ENCODE measurements around the gene STX8. TPM values are rescaled to one million over a fixed set of nuclear protein-coding genes. Genes with fewer than 3 reads are reported as not detected.

STX8 gene
- total RNA-seq, 2 donors from 2014 or later, result 46.6 to 72.4 TPM

DNA sequence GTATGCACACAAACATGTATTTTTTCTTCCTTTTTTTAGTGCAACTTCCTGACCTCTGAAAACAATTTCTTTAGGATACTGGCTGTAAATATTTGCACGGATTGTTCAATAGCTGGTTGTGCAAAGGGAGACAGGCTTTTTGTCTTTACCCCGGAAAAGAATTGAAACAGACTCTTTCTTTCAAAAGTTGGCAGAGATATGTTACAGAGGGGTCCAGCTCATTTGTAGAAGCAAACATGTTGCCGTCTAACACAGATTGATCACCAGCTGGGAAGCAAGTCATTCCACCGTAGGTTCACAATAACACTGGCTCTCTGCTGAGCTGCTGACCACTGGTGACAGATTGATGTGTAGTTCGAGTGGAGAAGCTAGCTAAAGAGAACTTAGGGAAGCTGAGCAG, 130.9 kb downstream of the STX8 start:
- intact Hi-C loops (cut with DNase I), result no loop called here
- Histone ChIP-seq H3K9me3 (no peaks in the 10 kb centered on the region), H3K27ac (no peak overlapping the region), H3K27me3 (replicated peaks; ENCODE audit: insufficient read depth) (no peaks in the 10 kb centered on the region), H3K4me3 (no peak overlapping the region), H3K4me1 (replicated peaks) (no peaks in the 10 kb centered on the region), H3K36me3 (no peaks in the 10 kb centered on the region)
- 28% methylated on average over 5 of the region's 5 CpGs for WGBS
- TF ChIP-seq CTCF (IDR thresholded peaks at IDR 0.05), result no peak
- TF ChIP-seq POLR2AphosphoS5 (IDR thresholded peaks at IDR 0.05), result no peak
- TF ChIP-seq POLR2A (IDR thresholded peaks at IDR 0.05), result no peak
- no peak for DNase-seq (ENCODE audit: low spot score)

DNA sequence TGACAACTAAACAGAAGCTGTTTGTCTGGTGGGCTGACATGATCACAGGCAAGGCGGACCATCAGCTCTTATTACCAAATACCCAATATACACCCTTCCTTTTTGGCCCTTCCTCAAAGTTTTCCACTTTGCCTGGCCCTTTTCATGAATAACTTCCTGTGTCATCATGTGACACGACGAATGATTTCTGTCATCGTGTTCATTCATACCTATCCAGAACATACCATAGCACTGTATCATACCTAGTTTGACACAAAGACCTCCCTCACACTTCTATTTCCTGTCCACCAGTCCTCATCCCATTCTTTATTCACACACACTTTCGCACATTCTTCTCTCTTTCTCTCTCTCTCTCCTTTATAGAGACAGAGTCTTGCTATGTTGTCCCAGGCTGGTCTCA, 131.8 kb downstream of the STX8 start:
- WGBS, result 93% methylated on average over 5 of the region's 5 CpGs
- intact Hi-C loops (cut with DNase I), result no loop called here
- Histone ChIP-seq H3K36me3 (no peaks in the 10 kb centered on the region), H3K4me1 (replicated peaks) (no peaks in the 10 kb centered on the region), H3K27me3 (replicated peaks; ENCODE audit: insufficient read depth) (no peaks in the 10 kb centered on the region), H3K9me3 (no peaks in the 10 kb centered on the region), H3K27ac (no peak overlapping the region), H3K4me3 (no peak overlapping the region)
- TF ChIP-seq POLR2A (IDR thresholded peaks at IDR 0.05) (no peak), CTCF (IDR thresholded peaks at IDR 0.05) (no peak), POLR2AphosphoS5 (IDR thresholded peaks at IDR 0.05) (no peak)
- DNase-seq (ENCODE audit: low spot score), result no peak

GRCh38 chr17:9439851-9440250, 135.8 kb downstream of the STX8 start:
- Histone ChIP-seq H3K27me3 (replicated peaks; ENCODE audit: insufficient read depth) (no peaks in the 10 kb centered on the region), H3K4me3 (no peak overlapping the region), H3K36me3 (no peaks in the 10 kb centered on the region), H3K27ac (no peak overlapping the region), H3K9me3 (no peaks in the 10 kb centered on the region), H3K4me1 (replicated peaks) (no peaks in the 10 kb centered on the region)
- intact Hi-C loops (cut with DNase I), result no loop called here
- DNase-seq (ENCODE audit: low spot score), result no peak
- 93% methylated on average over 3 of the region's 3 CpGs for WGBS
- TF ChIP-seq POLR2A (IDR thresholded peaks at IDR 0.05), result no peak
- no peak for TF ChIP-seq CTCF (IDR thresholded peaks at IDR 0.05)
- TF ChIP-seq POLR2AphosphoS5 (IDR thresholded peaks at IDR 0.05), result no peak

GRCh38 chr17:9436630-9437029, 139.0 kb downstream of the STX8 start:
- Histone ChIP-seq H3K27ac (no peak overlapping the region), H3K4me3 (no peak overlapping the region), H3K4me1 (replicated peaks) (peaks cover 11% of the 10 kb centered on the region), H3K27me3 (replicated peaks; ENCODE audit: insufficient read depth) (no peaks in the 10 kb centered on the region), H3K9me3 (no peaks in the 10 kb centered on the region), H3K36me3 (no peaks in the 10 kb centered on the region)
- no peak for DNase-seq (ENCODE audit: low spot score)
- intact Hi-C loops (cut with DNase I), result no loop called here
- TF ChIP-seq CTCF (IDR thresholded peaks at IDR 0.05) (no peak), POLR2A (IDR thresholded peaks at IDR 0.05) (no peak), POLR2AphosphoS5 (IDR thresholded peaks at IDR 0.05) (no peak)
- WGBS, result 61% methylated on average over 1 of the region's 1 CpG

DNA sequence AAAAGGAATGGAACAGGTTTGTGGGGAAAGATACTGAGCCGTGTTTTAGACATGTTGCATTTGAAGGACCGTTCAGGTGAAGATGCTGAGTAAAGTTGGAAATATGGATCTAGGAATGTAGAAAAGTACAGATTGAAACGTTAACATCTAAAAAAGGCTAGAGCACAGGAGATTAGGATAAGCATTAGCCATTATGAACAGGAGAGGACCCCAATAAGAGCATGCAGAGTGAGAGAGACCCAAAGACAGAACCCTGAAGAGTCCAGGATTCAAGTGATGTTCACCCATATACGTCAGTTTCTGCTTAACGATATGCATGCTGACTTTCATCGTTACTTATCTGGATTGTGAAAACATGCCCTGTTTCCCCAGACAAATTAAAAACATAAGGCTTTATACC, 140.5 kb downstream of the STX8 start:
- WGBS, result 90% methylated on average over 6 of the region's 6 CpGs
- Histone ChIP-seq H3K4me1 (replicated peaks) (peaks cover 11% of the 10 kb centered on the region), H3K27me3 (replicated peaks; ENCODE audit: insufficient read depth) (no peaks in the 10 kb centered on the region), H3K27ac (no peak overlapping the region), H3K4me3 (no peak overlapping the region), H3K36me3 (no peaks in the 10 kb centered on the region), H3K9me3 (no peaks in the 10 kb centered on the region)
- no peak for DNase-seq (ENCODE audit: low spot score)
- TF ChIP-seq POLR2A (IDR thresholded peaks at IDR 0.05), result no peak
- TF ChIP-seq CTCF (IDR thresholded peaks at IDR 0.05), result no peak
- TF ChIP-seq POLR2AphosphoS5 (IDR thresholded peaks at IDR 0.05), result no peak
- intact Hi-C loops (cut with DNase I), result no loop called here

Data from prostate gland (tissue), 2 donors.